ENCODE results near the gene MANSC4. TPM values are rescaled to one million over a fixed set of nuclear protein-coding genes. Genes with fewer than 3 reads are reported as not detected.
A peak's percentile ranks its signal among the peaks of the same experiment; 100 is the strongest.

MANSC4 gene
- total and polyA plus RNA-seq, 10 of the 15 experiments (the other 5 are each of a cell fraction or from before 2014, with no cell fraction given): 0.18 to 0.21 (median 0.19) TPM; not detected in 7

DNA sequence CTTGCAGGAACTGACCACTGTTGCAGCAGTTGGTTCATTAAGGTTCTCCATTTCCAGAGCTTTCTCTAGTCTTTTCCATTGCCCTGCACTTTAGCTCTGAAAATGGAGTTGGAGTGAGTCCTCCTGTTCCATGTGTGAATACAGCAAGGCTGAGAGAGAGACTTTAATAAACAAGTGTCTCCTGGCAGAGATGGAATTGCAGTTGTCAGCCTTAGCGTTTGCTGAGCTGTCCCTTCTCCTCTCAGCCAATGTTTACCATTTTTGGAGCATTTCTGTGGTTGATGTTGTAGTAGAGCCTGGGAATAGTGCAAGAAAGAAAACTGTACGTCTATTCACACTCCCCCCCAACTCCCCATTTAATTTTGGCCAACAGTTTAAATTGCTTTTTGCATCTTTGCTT lies 7.5 kb upstream of the MANSC4 start (continued):
- TF ChIP-seq, protein P1, sequence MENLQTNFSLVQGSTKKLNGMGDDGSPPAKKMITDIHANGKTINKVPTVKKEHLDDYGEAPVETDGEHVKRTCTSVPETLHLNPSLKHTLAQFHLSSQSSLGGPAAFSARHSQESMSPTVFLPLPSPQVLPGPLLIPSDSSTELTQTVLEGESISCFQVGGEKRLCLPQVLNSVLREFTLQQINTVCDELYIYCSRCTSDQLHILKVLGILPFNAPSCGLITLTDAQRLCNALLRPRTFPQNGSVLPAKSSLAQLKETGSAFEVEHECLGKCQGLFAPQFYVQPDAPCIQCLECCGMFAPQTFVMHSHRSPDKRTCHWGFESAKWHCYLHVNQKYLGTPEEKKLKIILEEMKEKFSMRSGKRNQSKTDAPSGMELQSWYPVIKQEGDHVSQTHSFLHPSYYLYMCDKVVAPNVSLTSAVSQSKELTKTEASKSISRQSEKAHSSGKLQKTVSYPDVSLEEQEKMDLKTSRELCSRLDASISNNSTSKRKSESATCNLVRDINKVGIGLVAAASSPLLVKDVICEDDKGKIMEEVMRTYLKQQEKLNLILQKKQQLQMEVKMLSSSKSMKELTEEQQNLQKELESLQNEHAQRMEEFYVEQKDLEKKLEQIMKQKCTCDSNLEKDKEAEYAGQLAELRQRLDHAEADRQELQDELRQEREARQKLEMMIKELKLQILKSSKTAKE (IDR thresholded peaks at IDR 0.05; ENCODE audit: low read depth, poor library complexity, severe bottlenecking): no peak
- TF ChIP-seq RAD21 (IDR thresholded peaks at IDR 0.05; ENCODE audit: insufficient read depth, low read depth, low read length): no peak
- no peak for TF ChIP-seq MTA2 (IDR thresholded peaks at IDR 0.05; ENCODE audit: low read depth)

DNA sequence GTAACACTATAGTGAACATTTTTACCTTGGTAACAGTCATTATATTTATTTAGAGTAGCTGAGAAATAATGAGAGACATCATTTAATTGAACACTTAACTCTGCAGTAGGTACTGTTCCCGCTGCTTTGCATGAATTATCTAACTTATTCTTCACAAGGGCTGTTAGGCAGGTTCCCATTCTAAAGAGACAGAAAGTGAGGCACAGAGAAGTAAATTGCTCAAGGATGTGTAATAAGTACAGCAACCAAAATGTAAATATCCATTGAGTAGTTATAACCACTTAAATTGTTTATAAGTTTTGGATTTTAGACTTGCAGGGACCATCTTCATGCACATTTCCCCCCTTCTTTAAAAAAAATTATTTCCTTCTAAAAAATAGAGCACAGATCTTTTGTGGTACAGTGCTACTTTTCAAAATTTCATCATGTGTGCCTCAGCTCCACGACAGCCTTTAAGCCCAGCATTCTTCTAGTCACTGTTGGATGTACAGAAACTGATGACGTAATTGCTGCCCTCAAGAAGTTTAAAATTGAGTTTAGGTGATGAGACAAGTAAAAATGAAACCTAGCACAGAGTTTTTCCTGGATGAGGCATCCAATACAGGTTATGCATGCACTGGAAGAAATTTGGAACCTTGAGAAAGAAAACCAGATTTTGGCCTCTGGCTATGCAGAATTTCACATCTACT lies 6.0 kb upstream of the MANSC4 start:
- RAD21 ChIA-PET (ENCODE audit: unreplicated experiment): no interaction called here
- ATAC-seq (peak; percentile 71), FAIRE-seq (no peak)
- TF ChIP-seq ATF7 (IDR thresholded peaks at IDR 0.05; ENCODE audit: low read depth): peak; percentile 93
- TF ChIP-seq POLR2AphosphoS2 (IDR thresholded peaks at IDR 0.05; ENCODE audit: low read depth, low read length): no peak
- TF ChIP-seq EGR1 (IDR thresholded peaks at IDR 0.05; ENCODE audit: borderline replicate concordance in 1 of 2, low read depth in 2 of 2, low read length in 2 of 2): no peak
- TF ChIP-seq, protein P2, sequence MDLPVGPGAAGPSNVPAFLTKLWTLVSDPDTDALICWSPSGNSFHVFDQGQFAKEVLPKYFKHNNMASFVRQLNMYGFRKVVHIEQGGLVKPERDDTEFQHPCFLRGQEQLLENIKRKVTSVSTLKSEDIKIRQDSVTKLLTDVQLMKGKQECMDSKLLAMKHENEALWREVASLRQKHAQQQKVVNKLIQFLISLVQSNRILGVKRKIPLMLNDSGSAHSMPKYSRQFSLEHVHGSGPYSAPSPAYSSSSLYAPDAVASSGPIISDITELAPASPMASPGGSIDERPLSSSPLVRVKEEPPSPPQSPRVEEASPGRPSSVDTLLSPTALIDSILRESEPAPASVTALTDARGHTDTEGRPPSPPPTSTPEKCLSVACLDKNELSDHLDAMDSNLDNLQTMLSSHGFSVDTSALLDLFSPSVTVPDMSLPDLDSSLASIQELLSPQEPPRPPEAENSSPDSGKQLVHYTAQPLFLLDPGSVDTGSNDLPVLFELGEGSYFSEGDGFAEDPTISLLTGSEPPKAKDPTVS (IDR thresholded peaks at IDR 0.05; ENCODE audit: low read depth, low read length): no peak
- TF ChIP-seq ESRRA (IDR thresholded peaks at IDR 0.05; ENCODE audit: low read length): no peak
- TF ChIP-seq SIN3A (IDR thresholded peaks at IDR 0.05; ENCODE audit: low read depth, low read length): no peak
- TF ChIP-seq, protein P3, sequence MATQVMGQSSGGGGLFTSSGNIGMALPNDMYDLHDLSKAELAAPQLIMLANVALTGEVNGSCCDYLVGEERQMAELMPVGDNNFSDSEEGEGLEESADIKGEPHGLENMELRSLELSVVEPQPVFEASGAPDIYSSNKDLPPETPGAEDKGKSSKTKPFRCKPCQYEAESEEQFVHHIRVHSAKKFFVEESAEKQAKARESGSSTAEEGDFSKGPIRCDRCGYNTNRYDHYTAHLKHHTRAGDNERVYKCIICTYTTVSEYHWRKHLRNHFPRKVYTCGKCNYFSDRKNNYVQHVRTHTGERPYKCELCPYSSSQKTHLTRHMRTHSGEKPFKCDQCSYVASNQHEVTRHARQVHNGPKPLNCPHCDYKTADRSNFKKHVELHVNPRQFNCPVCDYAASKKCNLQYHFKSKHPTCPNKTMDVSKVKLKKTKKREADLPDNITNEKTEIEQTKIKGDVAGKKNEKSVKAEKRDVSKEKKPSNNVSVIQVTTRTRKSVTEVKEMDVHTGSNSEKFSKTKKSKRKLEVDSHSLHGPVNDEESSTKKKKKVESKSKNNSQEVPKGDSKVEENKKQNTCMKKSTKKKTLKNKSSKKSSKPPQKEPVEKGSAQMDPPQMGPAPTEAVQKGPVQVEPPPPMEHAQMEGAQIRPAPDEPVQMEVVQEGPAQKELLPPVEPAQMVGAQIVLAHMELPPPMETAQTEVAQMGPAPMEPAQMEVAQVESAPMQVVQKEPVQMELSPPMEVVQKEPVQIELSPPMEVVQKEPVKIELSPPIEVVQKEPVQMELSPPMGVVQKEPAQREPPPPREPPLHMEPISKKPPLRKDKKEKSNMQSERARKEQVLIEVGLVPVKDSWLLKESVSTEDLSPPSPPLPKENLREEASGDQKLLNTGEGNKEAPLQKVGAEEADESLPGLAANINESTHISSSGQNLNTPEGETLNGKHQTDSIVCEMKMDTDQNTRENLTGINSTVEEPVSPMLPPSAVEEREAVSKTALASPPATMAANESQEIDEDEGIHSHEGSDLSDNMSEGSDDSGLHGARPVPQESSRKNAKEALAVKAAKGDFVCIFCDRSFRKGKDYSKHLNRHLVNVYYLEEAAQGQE (IDR thresholded peaks at IDR 0.05; ENCODE audit: low read depth, low read length): no peak
- TF ChIP-seq CREB1 (IDR thresholded peaks at IDR 0.05; ENCODE audit: low read depth): peak; percentile 65; the same call in 1 of the 2 replicates
- TF ChIP-seq, protein P4, sequence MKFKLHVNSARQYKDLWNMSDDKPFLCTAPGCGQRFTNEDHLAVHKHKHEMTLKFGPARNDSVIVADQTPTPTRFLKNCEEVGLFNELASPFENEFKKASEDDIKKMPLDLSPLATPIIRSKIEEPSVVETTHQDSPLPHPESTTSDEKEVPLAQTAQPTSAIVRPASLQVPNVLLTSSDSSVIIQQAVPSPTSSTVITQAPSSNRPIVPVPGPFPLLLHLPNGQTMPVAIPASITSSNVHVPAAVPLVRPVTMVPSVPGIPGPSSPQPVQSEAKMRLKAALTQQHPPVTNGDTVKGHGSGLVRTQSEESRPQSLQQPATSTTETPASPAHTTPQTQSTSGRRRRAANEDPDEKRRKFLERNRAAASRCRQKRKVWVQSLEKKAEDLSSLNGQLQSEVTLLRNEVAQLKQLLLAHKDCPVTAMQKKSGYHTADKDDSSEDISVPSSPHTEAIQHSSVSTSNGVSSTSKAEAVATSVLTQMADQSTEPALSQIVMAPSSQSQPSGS (IDR thresholded peaks at IDR 0.05; ENCODE audit: low read length): peak; percentile 35; the same call in 1 of the 2 replicates
- TF ChIP-seq MEF2A (IDR thresholded peaks at IDR 0.05; ENCODE audit: insufficient read depth, low read depth, low read length): no peak

More for the DNA sequence above, 6.0 kb upstream of the MANSC4 start:
- DNase-seq (ENCODE audit: low read depth, low spot score): no peak
- H3K27me3 ChIP-seq (replicated peaks in 1 of 2; ENCODE audit: control insufficient read depth in 2 of 2, insufficient read depth in 2 of 2, low read length in 1 of 2): no peaks in the 10 kb centered on the region
- no peaks in the 10 kb centered on the region for H3K9me3 ChIP-seq (replicated peaks; ENCODE audit: control insufficient read depth, insufficient read depth, low read length)
- H2AFZ ChIP-seq (ENCODE audit: control insufficient read depth, low read depth, low read length): no peak overlapping the region
- 21% methylated on average over 3 of the region's 3 CpGs for WGBS (ENCODE audit: insufficient coverage, insufficient replicate concordance, low lambda C conversion rate, missing lambda C conversion rate)
- intact Hi-C loops (cut with micrococcal nuclease; ENCODE audit: unreplicated experiment) (no loop called here), in situ Hi-C loops (cut with MboI) (no loop called here)
- ChIA-PET POLR2A (no interaction called here), CTCF (interaction anchor here (1.1 to 1.6 kb wide), 2 partner anchors 10 to 36 kb away, joined by 3 to 5 read pairs; no protein-coding TSS in a partner anchor), SMC1A (ENCODE audit: uncharacterized antibody, unreplicated experiment) (no interaction called here)
- BruUV-seq (replicated peaks): no TSS peak
- H3K4me1 ChIP-seq (ENCODE audit: control insufficient read depth, insufficient read depth, low read length): peaks cover 3% of the 10 kb centered on the region
- peaks cover 0 to 5% of the 10 kb centered on the region in 2 experiments; a peak in 1 of 4 replicates for H3K36me3 ChIP-seq (ENCODE audit: control insufficient read depth in 2 of 2, insufficient read depth in 2 of 2, low read length in 1 of 2)
- H3K4me2 ChIP-seq (ENCODE audit: control insufficient read depth, insufficient read depth): no peak overlapping the region; the same call in 1 of the 2 replicates
- H3K79me2 ChIP-seq (ENCODE audit: control insufficient read depth, insufficient read depth, low read length): peaks cover 15% of the 10 kb centered on the region
- no peaks in the 10 kb centered on the region for H4K20me1 ChIP-seq (ENCODE audit: control insufficient read depth, insufficient read depth)
- no peak overlapping the region for H3K27ac ChIP-seq (ENCODE audit: control insufficient read depth, insufficient read depth)
- no peak overlapping the region for H3K9ac ChIP-seq (ENCODE audit: control insufficient read depth, insufficient read depth, low read length)
- no peak overlapping the region for H3K4me3 ChIP-seq

All from GM12878 (cell line).